ENCODE data around the gene TBC1D22A.
A peak's percentile ranks its signal among the peaks of the same experiment; 100 is the strongest.

DNA sequence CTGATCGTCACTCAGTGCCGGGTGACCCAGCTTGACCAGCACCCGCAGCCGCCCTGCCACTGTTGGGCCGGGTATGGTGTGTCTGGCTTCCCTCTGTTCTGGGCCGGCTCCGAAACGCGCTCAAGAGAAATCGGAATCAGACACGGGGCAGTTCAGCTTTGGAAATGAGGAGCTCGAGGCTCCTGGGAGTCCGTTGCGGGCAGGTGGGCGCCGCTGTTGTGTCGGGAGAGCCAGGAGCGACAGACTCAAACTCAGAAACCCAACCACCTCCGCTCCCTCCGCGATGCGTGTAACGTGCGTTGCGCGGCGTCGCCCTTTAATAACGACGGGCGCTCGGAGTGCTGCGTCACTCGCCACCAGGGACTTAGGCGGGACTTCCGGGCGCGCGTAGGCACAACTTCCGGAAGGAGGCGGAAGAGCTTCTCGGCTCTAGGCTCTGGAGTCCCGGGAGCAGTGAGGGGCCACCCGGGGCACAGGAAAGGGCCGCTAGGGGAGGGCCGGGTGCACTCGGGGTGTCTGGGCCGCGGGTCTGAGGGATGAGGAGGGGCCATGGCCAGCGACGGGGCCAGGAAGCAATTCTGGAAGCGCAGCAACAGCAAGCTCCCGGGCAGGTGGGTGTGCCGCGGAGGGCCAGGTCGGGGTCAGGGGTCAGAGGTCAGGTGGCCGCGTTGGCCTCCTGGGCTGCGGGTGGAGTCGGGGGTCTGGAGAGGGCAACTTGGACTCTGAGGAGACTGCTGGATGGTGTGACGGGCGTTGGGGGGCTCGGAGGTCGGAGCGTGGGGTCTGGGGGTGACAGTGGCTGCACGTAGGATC lies at the start of gene TBC1D22A:
- TF ChIP-seq CTCF (IDR thresholded peaks at IDR 0.05): peak in 1 of 4 donors; percentile 30
- TF ChIP-seq POLR2A (IDR thresholded peaks at IDR 0.05): peak; percentile 98

Data from right lobe of liver (tissue), 4 donors.